Endodermal cell (in vitro differentiated cells): ENCODE measurements around the gene GPER1. TPM values are rescaled to one million over a fixed set of nuclear protein-coding genes. Genes with fewer than 3 reads are reported as not detected.

Experiments used
- DNase-seq: peaks from one replicate; pipeline ENCODE4 v3.0.0-alpha.2; 2017
- H3K27ac ChIP-seq: 2 replicates; pipeline ENCODE4 v1.5.1; 2013; ENCODE audit warnings: mild to moderate bottlenecking, low read depth, low read length, moderate library complexity
- H3K27me3 ChIP-seq: 2 replicates; pipeline ENCODE4 v1.6.1; 2013; ENCODE audit warnings: mild to moderate bottlenecking, low read length, moderate library complexity; ENCODE audit not compliant: insufficient read depth, control insufficient read depth, poor library complexity, severe bottlenecking
- H3K36me3 ChIP-seq: 2 replicates; pipeline ENCODE4 v1.7.0; 2013; ENCODE audit warnings: mild to moderate bottlenecking, low read length, moderate library complexity; ENCODE audit not compliant: control insufficient read depth, insufficient read depth
- H3K4me1 ChIP-seq: one replicate; pipeline ENCODE4 v1.7.0; 2013; ENCODE audit warnings: low read length; ENCODE audit not compliant: control insufficient read depth, insufficient read depth
- H3K4me3 ChIP-seq: 2 replicates; pipeline ENCODE4 v1.5.1; 2013; ENCODE audit warnings: mild to moderate bottlenecking, low read length, moderate library complexity
- H3K9ac ChIP-seq: 2 replicates; pipeline ENCODE4 v1.6.1; 2013; ENCODE audit warnings: mild to moderate bottlenecking, low read length, moderate library complexity; ENCODE audit not compliant: poor library complexity, severe bottlenecking; ENCODE audit errors: extremely low read depth
- H3K9me3 ChIP-seq: 2 replicates; pipeline ENCODE4 v1.6.1; 2013; ENCODE audit warnings: mild to moderate bottlenecking, low read length, moderate library complexity; ENCODE audit not compliant: control insufficient read depth
- H3K27ac Mint-ChIP-seq: 2 replicates; pipeline ENCODE4 v1.8.0; 2020; ENCODE audit warnings: mixed read lengths
- H3K27me3 Mint-ChIP-seq: 2 replicates; pipeline ENCODE4 v1.8.0; 2021; ENCODE audit warnings: mild to moderate bottlenecking, mixed read lengths; ENCODE audit not compliant: insufficient read depth
- H3K36me3 Mint-ChIP-seq: 2 replicates; pipeline ENCODE4 v1.8.0; 2020; ENCODE audit warnings: low read depth, mixed read lengths
- H3K4me1 Mint-ChIP-seq: 2 replicates; pipeline ENCODE4 v1.8.0; 2020; ENCODE audit warnings: mixed read lengths
- H3K4me3 Mint-ChIP-seq: 2 replicates; pipeline ENCODE4 v1.8.0; 2020; ENCODE audit warnings: mild to moderate bottlenecking, moderate library complexity, mixed read lengths
- H3K9me3 Mint-ChIP-seq: 2 replicates; pipeline ENCODE4 v1.8.0; 2020; ENCODE audit warnings: mild to moderate bottlenecking, mixed read lengths
- CTCF ChIP-seq: fragments of 200-600 bp; sonication (generic); conservative IDR thresholded peaks from 2 replicates; pipeline ENCODE4 v1.5.0; 2021; ENCODE audit warnings: antibody characterized with exemption, mild to moderate bottlenecking
- WGBS, 2 experiments: methylation state at CpG; one replicate each; pipeline versions ENCODE4 v1.1.5 to v1.1.7; 2013; ENCODE audit warnings: missing lambda C conversion rate in 2 of 2, mixed read lengths in 1 of 2; ENCODE audit not compliant: insufficient coverage in 1 of 2, insufficient read length in 1 of 2; 5-methylcytosine and 5-hydroxymethylcytosine counted together
- total RNA-seq, 2 donors: library from RNA; stranded (reverse); fragmentation: NEBNext Ultra II Directional in 1 of 2; extraction: Animal tissue kit (Norgen Biotek cat#: 25700) in 1 of 2; gene quantifications; 2 replicates in 1 of 2; 3 replicates in 1 of 2; pipeline ENCODE4 v1.2.1, GENCODE V29; 2021

GPER1 gene
- total RNA-seq, 2 donors from 2014 or later = 0.35 to 0.51 TPM

DNA sequence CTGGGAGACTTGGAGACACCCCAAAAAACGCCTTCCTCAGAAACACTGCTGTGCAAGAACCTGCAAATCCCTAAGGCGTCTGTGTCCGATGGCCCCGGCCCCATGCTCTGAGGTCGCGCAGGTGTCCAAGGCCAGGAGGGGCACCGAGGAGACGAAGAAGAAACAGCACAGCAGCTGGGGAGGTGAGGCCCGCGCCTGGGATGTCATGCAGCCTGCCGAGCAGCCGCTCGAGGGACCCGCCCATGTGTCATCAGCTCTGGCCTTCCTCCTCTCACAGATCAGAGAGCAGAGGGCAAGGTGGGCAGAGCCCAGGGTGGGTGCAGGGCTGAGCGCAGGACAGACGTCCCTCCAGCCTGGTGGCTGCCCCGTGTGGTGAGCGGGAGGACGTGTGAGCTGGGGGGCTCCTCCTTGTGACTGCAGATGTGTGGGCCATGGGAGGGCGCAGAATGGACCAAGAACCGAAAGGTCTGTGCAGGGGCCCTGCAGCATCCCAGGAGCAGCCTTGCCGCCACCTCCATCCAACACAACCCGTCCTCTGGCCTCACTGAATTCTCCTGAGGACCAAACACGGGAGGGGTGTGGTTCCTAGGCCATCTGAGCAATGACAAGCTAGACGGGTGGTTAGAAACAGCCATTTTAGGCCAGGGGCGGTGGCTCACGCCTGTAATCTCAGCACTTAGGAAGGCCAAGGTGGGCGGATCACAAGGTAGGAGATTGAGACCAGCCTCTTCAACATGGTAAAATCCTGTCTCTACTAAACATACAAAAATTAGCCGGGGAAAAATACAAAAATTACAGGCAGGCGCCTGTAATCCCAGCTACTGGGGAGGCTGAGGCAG is 13.1 kb upstream of the GPER1 start:
- H3K4me1 Mint-ChIP-seq = peaks cover 14% of the 10 kb centered on the region
- peaks cover 6% of the 10 kb centered on the region for H3K9me3 ChIP-seq
- no peak for TF ChIP-seq CTCF
- peak overlapping the region; percentile 81 for H3K27ac Mint-ChIP-seq
- H3K27ac ChIP-seq = no peak overlapping the region
- no peaks in the 10 kb centered on the region for H3K4me1 ChIP-seq
- no peaks in the 10 kb centered on the region for H3K27me3 Mint-ChIP-seq
- H3K4me3 ChIP-seq = no peak overlapping the region
- H3K36me3 ChIP-seq = no peaks in the 10 kb centered on the region
- peaks cover 9% of the 10 kb centered on the region for H3K9me3 Mint-ChIP-seq
- no peaks in the 10 kb centered on the region for H3K36me3 Mint-ChIP-seq
- no peaks in the 10 kb centered on the region for H3K27me3 ChIP-seq
- WGBS, 2 experiments = 88 to 92% methylated on average over 23 to 30 of the region's 30 CpGs
- H3K4me3 Mint-ChIP-seq = no peak overlapping the region
- peak; percentile 64 for DNase-seq
- H3K9ac ChIP-seq = no peak overlapping the region

GRCh38 chr7:1076184-1077072 is 11.5 kb upstream of the GPER1 start:
- Mint-ChIP-seq H3K9me3 (no peaks in the 10 kb centered on the region), H3K4me1 (peaks cover 14% of the 10 kb centered on the region), H3K36me3 (no peaks in the 10 kb centered on the region), H3K27me3 (no peaks in the 10 kb centered on the region), H3K4me3 (no peak overlapping the region), H3K27ac (no peak overlapping the region)
- TF ChIP-seq CTCF = no peak
- no peaks in the 10 kb centered on the region for H3K9me3 ChIP-seq
- WGBS, 2 experiments = 93 to 95% methylated on average over 18 to 27 of the region's 27 CpGs
- H3K27ac ChIP-seq = no peak overlapping the region
- H3K4me3 ChIP-seq = no peak overlapping the region
- no peak overlapping the region for H3K9ac ChIP-seq
- H3K27me3 ChIP-seq = no peaks in the 10 kb centered on the region
- H3K4me1 ChIP-seq = no peaks in the 10 kb centered on the region
- no peak for DNase-seq
- H3K36me3 ChIP-seq = peaks cover 4% of the 10 kb centered on the region

DNA sequence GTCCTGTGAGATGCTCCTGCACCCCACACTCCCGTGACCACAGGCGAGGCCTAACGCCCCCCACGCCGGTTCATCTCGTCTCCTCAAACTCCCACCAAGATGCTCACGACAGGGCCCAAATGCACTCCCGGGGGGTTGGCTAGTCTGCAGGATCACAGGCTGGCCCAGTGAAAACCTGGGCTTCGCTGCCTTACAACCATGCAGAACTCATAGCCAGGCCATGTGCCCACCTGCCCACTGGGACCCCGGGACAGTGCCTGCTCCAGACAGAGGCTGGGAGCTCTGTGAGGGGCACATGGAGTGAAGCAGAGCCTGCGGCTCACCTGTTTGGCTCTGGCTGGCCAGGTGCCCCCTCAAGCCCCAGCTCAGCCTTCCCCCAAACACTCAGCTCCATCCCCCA is 9.4 kb upstream of the GPER1 start:
- Histone ChIP-seq H3K9me3 (no peaks in the 10 kb centered on the region), H3K27ac (no peak overlapping the region), H3K27me3 (no peaks in the 10 kb centered on the region), H3K4me1 (no peaks in the 10 kb centered on the region), H3K9ac (no peak overlapping the region), H3K4me3 (no peak overlapping the region), H3K36me3 (peaks cover 4% of the 10 kb centered on the region)
- Mint-ChIP-seq H3K36me3 (no peaks in the 10 kb centered on the region), H3K4me3 (no peak overlapping the region), H3K4me1 (peaks cover 9% of the 10 kb centered on the region), H3K27ac (no peak overlapping the region), H3K9me3 (no peaks in the 10 kb centered on the region), H3K27me3 (no peaks in the 10 kb centered on the region)
- WGBS, 2 experiments = 91 to 93% methylated on average over 6 to 11 of the region's 11 CpGs
- no peak for DNase-seq
- TF ChIP-seq CTCF = no peak
